Coronary artery (tissue), 2 donors: ENCODE measurements around the gene GSTT2B.
"Not testable (repeated sequence)": the region's sequence is repeated elsewhere in the genome, so short reads cannot be mapped to it uniquely, and the experiment has no call there.

Experiments used
- DNase-seq: peaks from one replicate; pipeline ENCODE4 v3.0.0-alpha.2; 2017; ENCODE audit warnings: low spot score
- H3K27ac ChIP-seq, 2 donors: fragments of 200-600 bp; sonication (generic); one replicate each; pipeline ENCODE4 v1.5.1; 2016 to 2019
- H3K4me3 ChIP-seq: fragments of 200-600 bp; sonication (generic); 2 replicates; pipeline ENCODE4 v1.5.1; 2016; ENCODE audit warnings: mild to moderate bottlenecking, moderate library complexity
- CTCF ChIP-seq: fragments of 200-600 bp; sonication (generic); IDR thresholded peaks from one replicate; pipeline ENCODE4 v1.5.1; 2019; ENCODE audit warnings: antibody characterized with exemption

The GSTT2B gene

GRCh38 chr22:23940166-23940565 lies 20.8 kb downstream of the GSTT2B start:
- not testable (repeated sequence) for H3K4me3 ChIP-seq, DNase-seq, H3K27ac ChIP-seq

GRCh38 chr22:23939017-23939357 lies 22.0 kb downstream of the GSTT2B start:
- Histone ChIP-seq H3K4me3 (no peak overlapping the region), H3K27ac (no peak overlapping the region)
- TF ChIP-seq CTCF = no peak
- no peak for DNase-seq

- no peak for DNase-seq
- H3K4me3 ChIP-seq = no peak overlapping the region
- TF ChIP-seq CTCF = no peak
- H3K27ac ChIP-seq = no peak overlapping the region
Measured at GRCh38 chr22:23938328-23939016, 22.5 kb downstream of the GSTT2B start.

GRCh38 chr22:23926561-23926960 lies 34.4 kb downstream of the GSTT2B start:
- no peak overlapping the region for H3K4me3 ChIP-seq
- no peak for TF ChIP-seq CTCF
- DNase-seq = no peak
- no peak overlapping the region for H3K27ac ChIP-seq

GRCh38 chr22:23925020-23925606 lies 35.9 kb downstream of the GSTT2B start:
- no peak for TF ChIP-seq CTCF
- no peak overlapping the region for H3K27ac ChIP-seq
- DNase-seq = no peak

GRCh38 chr22:23922921-23923320 lies 38.1 kb downstream of the GSTT2B start:
- H3K27ac ChIP-seq = no peak overlapping the region
- no peak overlapping the region for H3K4me3 ChIP-seq
- no peak for DNase-seq
- no peak for TF ChIP-seq CTCF

More at GRCh38 chr22:23925020-23925606, 35.9 kb downstream of the GSTT2B start:
- H3K4me3 ChIP-seq = no peak overlapping the region

GRCh38 chr22:23921586-23922201 lies 39.3 kb downstream of the GSTT2B start:
- not testable (repeated sequence) for H3K27ac ChIP-seq, DNase-seq, H3K4me3 ChIP-seq

- not testable (repeated sequence) for H3K4me3 ChIP-seq, DNase-seq
- peak overlapping the region; percentile 37 to 72 for H3K27ac ChIP-seq
Measured at GRCh38 chr22:23920267-23920611, 40.8 kb downstream of the GSTT2B start.
